Measurements from ENCODE around the gene NCOA7.
A peak's percentile ranks its signal among the peaks of the same experiment; 100 is the strongest.
"Not testable (repeated sequence)": the region's sequence is repeated elsewhere in the genome, so short reads cannot be mapped to it uniquely, and the experiment has no call there.

Gene NCOA7

DNA sequence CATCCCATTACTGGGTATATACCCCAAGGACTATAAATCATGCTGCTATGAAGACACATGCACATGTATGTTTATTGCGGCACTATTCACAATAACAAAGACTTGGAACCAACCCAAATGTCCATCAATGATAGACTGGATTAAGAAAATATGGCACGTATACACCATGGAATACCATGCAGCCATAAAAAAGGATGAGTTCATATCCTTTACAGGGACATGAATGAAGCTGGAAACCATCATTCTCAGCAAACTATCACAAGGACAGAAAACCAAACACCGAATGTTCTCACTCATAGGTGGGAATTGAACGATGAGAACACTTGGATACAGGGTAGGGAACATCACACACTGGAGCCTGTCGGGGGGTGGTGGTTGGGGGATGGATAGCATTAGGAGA lies 57.5 kb downstream of the NCOA7 start:
- intact Hi-C loops (cut with DNase I), result loop anchor here (10.0 kb wide), 1 partner anchor 53 kb away; the partner anchor contains the start of gene NCOA7

DNA sequence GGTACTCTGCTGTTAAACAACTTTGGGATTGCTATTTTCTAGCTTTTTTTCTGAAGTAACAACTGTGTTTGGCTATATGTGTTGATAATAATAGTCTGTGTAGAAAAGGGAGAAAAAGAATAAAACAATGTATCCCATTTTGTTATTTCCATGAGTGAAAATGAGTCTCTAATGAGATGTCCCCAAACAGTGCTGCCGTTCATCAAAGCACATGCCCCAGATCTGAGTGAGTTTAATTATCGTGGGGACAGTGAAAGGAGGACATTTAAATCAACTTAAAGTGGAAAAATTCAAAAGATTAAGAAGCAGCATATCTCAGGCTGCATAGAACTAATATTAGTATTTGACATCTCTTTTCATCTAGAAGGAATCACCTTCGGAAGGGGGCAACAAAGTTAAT lies 59.6 kb downstream of the NCOA7 start:
- intact Hi-C loops (cut with DNase I), result no loop called here
- peak in 4 of 42 donors; percentile 37 to 67 (median 46) for DNase-seq

More for the DNA sequence above, 57.5 kb downstream of the NCOA7 start:
- not testable (repeated sequence) for DNase-seq

GRCh38 chr6:125852587-125852986 lies 61.8 kb downstream of the NCOA7 start:
- intact Hi-C loops (cut with DNase I), result no loop called here
- no peak for DNase-seq

GRCh38 chr6:125853168-125853567 lies 62.4 kb downstream of the NCOA7 start:
- intact Hi-C loops (cut with DNase I), result no loop called here
- no peak for DNase-seq

- intact Hi-C loops (cut with DNase I), result no loop called here
These were observed 63.0 kb downstream of the NCOA7 start for GRCh38 chr6:125853756-125854155.

GRCh38 chr6:125854355-125854754 lies 63.6 kb downstream of the NCOA7 start:
- intact Hi-C loops (cut with DNase I), result no loop called here
- DNase-seq, result no peak

More at GRCh38 chr6:125853756-125854155, 63.0 kb downstream of the NCOA7 start:
- DNase-seq, result no peak

DNA sequence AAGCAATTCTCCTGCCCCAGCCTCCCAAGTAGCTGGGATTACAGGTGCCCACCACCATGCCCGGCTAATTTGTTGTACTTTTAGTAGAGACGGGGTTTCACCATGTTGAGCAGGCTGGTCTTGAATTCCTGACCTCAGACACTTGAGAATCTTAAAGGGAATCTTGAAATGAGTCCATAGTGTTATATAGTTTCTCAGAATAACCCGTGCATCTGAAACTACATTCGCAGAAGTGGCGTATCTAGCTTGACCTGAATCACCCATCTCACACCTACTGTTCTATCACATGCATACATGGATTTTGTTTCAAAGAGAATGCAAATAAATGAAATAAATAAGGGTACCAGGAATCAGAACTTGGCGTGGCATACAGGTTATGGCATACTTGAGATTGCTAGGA lies 65.0 kb downstream of the NCOA7 start:
- intact Hi-C loops (cut with DNase I), result no loop called here

GRCh38 chr6:125857846-125858245 lies 67.1 kb downstream of the NCOA7 start:
- no peak for DNase-seq
- intact Hi-C loops (cut with DNase I), result no loop called here

More for the DNA sequence above, 65.0 kb downstream of the NCOA7 start:
- DNase-seq, result no peak

- intact Hi-C loops (cut with DNase I), result no loop called here
- DNase-seq, result peak; percentile 25 to 90 (median 70)
These were observed 67.9 kb downstream of the NCOA7 start for GRCh38 chr6:125858427-125859320.

DNA sequence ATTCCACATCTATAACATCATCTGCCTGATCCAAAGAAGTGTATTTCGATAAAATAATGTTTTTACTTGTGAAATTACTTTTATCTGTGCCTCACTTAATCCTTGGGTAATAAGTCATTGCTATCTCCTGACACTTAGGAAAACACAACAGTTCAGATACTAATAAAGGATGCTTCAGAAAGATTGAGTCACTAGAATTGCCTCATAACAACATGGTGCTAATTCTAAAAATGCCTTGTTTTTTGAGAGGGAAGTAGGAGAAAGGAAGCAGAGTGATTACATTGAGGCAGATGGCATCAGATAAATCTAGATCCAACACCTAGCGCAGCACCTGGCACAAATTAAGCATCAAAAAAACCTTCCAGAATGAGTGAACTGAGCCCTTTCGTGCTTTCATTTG lies 69.0 kb downstream of the NCOA7 start:
- intact Hi-C loops (cut with DNase I), result loop anchor here (5.0 to 10.0 kb wide), 2 partner anchors 95 to 118 kb away; partner anchors contain the start of gene HINT3
- DNase-seq, result no peak

GRCh38 chr6:125863023-125863422 lies 72.3 kb downstream of the NCOA7 start:
- no peak for DNase-seq
- intact Hi-C loops (cut with DNase I), result loop anchor here (5.0 to 10.0 kb wide), 2 partner anchors 92 to 114 kb away; partner anchors contain the start of gene HINT3

DNA sequence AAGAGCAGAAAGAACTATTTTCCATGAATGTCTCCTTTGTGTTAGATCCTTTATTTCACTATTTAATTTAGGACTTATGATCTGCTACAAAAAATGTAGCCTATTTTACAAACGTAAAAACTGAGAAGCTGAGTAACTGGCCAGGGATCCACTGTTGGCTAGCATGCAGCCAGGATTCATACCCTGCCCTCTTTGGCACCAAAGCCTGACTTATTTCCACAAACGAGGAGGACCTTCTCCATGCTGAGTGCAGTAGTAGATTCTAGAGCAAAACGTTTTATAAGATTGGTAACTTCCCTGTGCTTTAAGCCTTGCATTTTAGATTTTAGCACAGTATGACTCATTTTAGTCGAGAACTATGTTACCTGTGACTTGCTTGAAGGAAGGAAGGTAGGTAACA lies 74.3 kb downstream of the NCOA7 start:
- DNase-seq, result no peak
- intact Hi-C loops (cut with DNase I), result loop anchor here (10.0 kb wide), 1 partner anchor 90 kb away; the partner anchor contains the start of gene HINT3

GRCh38 chr6:125866433-125866832 lies 75.7 kb downstream of the NCOA7 start:
- DNase-seq, result no peak

DNA sequence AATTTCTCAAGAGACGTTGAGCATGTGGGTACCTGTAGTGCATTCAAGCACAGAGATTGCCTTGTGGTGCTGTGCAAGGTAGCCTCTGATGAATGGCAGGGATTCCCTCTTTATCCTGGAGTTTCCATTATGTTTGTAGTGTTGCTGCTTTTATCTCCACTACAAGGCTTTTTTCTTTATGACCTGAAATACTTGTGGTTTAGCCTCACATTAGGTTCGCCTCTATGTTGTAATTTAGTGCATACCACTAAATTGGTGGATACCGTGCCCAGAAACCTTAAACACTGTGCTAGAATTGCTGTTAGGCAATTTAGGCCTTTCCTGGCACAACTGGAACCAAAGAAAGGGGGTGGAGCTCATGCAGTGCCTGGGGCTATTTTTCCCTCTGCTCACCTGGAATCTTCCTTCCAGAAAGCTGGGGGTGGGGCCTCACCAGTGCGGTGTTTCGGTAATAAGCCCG lies 76.8 kb downstream of the NCOA7 start:
- intact Hi-C loops (cut with DNase I), result loop anchor here (10.0 kb wide), 1 partner anchor 87 kb away; the partner anchor contains the start of gene HINT3
- DNase-seq, result no peak

More at GRCh38 chr6:125866433-125866832, 75.7 kb downstream of the NCOA7 start:
- intact Hi-C loops (cut with DNase I), result loop anchor here (10.0 kb wide), 1 partner anchor 88 kb away; the partner anchor contains the start of gene HINT3

- intact Hi-C loops (cut with DNase I), result loop anchor here (10.0 kb wide), 1 partner anchor 87 kb away; the partner anchor contains the start of gene HINT3
- DNase-seq, result no peak
These were observed 77.5 kb downstream of the NCOA7 start for GRCh38 chr6:125868252-125868651.

DNA sequence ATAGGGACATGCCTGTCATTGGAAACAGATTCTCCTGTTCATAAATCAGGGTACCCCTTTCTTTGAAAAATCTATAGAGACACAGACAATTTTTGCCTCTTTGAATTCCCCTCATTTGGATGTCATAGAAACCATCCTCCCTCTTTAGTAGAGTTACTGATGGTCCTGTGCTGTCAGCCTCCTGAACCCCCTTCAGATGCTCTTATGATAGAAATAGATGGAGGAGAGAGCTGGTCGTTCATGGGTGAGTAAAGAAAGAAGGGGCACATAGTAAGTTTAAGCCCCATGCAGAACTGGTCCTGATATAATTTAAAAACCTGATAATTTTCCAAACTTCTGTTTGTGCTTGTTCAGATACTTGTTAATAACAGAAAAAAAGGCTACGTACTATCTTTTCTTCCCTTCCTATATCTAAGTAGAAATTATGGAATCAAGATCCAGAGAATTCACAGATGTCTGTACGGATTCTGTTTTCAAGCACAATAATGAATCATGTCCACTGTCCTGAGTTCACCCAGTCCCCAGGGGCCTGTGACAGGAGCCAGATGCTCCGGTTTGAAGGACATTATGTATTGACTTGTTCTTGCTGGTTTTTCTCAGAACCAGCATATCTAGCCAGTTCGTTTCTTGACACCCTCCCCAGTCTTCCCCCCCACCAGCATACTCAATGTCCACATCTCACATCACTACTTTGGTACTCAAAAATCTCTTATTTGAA lies 78.1 kb downstream of the NCOA7 start:
- DNase-seq, result peak in 39 of 42 donors; percentile 14 to 83 (median 56)

DNA sequence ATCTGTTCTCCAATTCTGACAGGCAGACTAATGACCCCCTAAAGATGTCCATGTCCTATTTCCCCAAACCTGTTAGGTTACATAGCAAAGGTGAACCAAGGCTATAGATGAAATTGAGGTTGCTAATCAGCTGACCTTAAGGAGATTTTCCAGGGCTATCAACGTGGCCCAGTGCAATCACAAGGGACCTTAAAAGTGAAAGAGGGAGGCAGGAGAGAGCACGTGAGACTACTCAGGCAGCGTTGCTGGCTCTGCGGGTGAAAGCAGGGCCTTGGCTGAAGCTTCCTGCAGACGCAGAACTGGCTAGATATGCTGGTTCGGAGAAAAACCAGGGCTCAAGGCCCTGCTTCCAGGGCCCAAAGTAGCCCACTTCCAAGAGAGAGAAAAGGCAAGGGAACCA lies 78.7 kb downstream of the NCOA7 start:
- DNase-seq, result peak in 15 of 42 donors; percentile 17 to 74 (median 35)
- intact Hi-C loops (cut with DNase I), result loop anchor here (10.0 kb wide), 1 partner anchor 85 kb away; the partner anchor contains the start of gene HINT3

More for the DNA sequence above, 78.1 kb downstream of the NCOA7 start:
- intact Hi-C loops (cut with DNase I), result loop anchor here (10.0 kb wide), 1 partner anchor 86 kb away; the partner anchor contains the start of gene HINT3

DNA sequence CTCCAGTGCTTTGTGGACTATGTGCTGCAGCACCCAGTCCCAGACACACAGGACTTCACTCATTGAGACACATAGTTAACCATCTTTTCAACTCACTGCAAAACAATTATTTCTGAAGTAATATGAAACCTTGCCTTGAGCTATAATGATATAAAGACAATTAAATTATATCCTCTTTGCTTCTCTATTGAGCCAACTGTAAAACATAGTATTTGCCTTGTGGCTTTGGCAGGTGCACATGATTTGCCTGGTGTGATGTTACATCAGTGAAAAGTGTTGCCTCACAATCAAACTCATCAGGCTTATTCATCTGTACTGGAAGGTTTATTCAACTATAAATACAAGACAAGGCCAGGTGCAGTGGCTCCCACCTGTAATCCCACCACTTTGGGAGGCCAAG lies 80.6 kb downstream of the NCOA7 start:
- intact Hi-C loops (cut with DNase I), result no loop called here
- DNase-seq, result no peak

- intact Hi-C loops (cut with DNase I), result no loop called here
- no peak for DNase-seq
These were observed 81.6 kb downstream of the NCOA7 start for GRCh38 chr6:125872259-125872921.

Measured in head of caudate nucleus (tissue), 42 donors.